ENCODE results near the gene ZNF146.

The ZNF146 gene

GRCh38 chr19:36244066-36244465, 29.2 kb downstream of the ZNF146 start:
- no peak for TF ChIP-seq CTCF (IDR thresholded peaks at IDR 0.05; ENCODE audit: insufficient read depth, low read length, poor library complexity, severe bottlenecking)
- Histone ChIP-seq H3K27me3 (replicated peaks; ENCODE audit: control insufficient read depth, insufficient read depth, low read length) (no peaks in the 10 kb centered on the region), H3K36me3 (ENCODE audit: control insufficient read depth, insufficient read depth, low read length) (no peaks in the 10 kb centered on the region), H3K4me3 (replicated peaks; ENCODE audit: low read depth, low read length) (no peak overlapping the region)
- DNase-seq (ENCODE audit: extremely low read depth, insufficient read length): no peak

GRCh38 chr19:36245210-36246005, 30.5 kb downstream of the ZNF146 start:
- Histone ChIP-seq H3K27me3 (replicated peaks; ENCODE audit: control insufficient read depth, insufficient read depth, low read length) (no peaks in the 10 kb centered on the region), H3K36me3 (ENCODE audit: control insufficient read depth, insufficient read depth, low read length) (no peaks in the 10 kb centered on the region), H3K4me3 (replicated peaks; ENCODE audit: low read depth, low read length) (no peak overlapping the region)
- TF ChIP-seq CTCF (IDR thresholded peaks at IDR 0.05; ENCODE audit: insufficient read depth, low read length, poor library complexity, severe bottlenecking): no peak
- no peak for DNase-seq (ENCODE audit: extremely low read depth, insufficient read length)

- Histone ChIP-seq H3K4me3 (replicated peaks; ENCODE audit: low read depth, low read length) (no peak overlapping the region), H3K36me3 (ENCODE audit: control insufficient read depth, insufficient read depth, low read length) (no peaks in the 10 kb centered on the region), H3K27me3 (replicated peaks; ENCODE audit: control insufficient read depth, insufficient read depth, low read length) (no peaks in the 10 kb centered on the region)
- no peak for TF ChIP-seq CTCF (IDR thresholded peaks at IDR 0.05; ENCODE audit: insufficient read depth, low read length, poor library complexity, severe bottlenecking)
- DNase-seq (ENCODE audit: extremely low read depth, insufficient read length): no peak
Observed at GRCh38 chr19:36246006-36246481, 31.1 kb downstream of the ZNF146 start.

GRCh38 chr19:36252047-36252446, 37.1 kb downstream of the ZNF146 start:
- no peak for DNase-seq (ENCODE audit: extremely low read depth, insufficient read length)
- no peak overlapping the region for H3K4me3 ChIP-seq (replicated peaks; ENCODE audit: low read depth, low read length)
- no peaks in the 10 kb centered on the region for H3K36me3 ChIP-seq (ENCODE audit: control insufficient read depth, insufficient read depth, low read length)
- TF ChIP-seq CTCF (IDR thresholded peaks at IDR 0.05; ENCODE audit: insufficient read depth, low read length, poor library complexity, severe bottlenecking): no peak
- H3K27me3 ChIP-seq (replicated peaks; ENCODE audit: control insufficient read depth, insufficient read depth, low read length): no peaks in the 10 kb centered on the region

- Histone ChIP-seq H3K27me3 (replicated peaks; ENCODE audit: control insufficient read depth, insufficient read depth, low read length) (no peaks in the 10 kb centered on the region), H3K4me3 (replicated peaks; ENCODE audit: low read depth, low read length) (no peak overlapping the region), H3K36me3 (ENCODE audit: control insufficient read depth, insufficient read depth, low read length) (no peaks in the 10 kb centered on the region)
- TF ChIP-seq CTCF (IDR thresholded peaks at IDR 0.05; ENCODE audit: insufficient read depth, low read length, poor library complexity, severe bottlenecking): no peak
- DNase-seq (ENCODE audit: extremely low read depth, insufficient read length): no peak
Observed at GRCh38 chr19:36254848-36255247, 39.9 kb downstream of the ZNF146 start.

Measured in GM06990 (cell line).